HepG2 (cell line): ENCODE results near the gene CDH1. TPM values are rescaled to one million over a fixed set of nuclear protein-coding genes. Genes with fewer than 3 reads are reported as not detected.

Experiments used
- ADNP ChIP-seq: sonication (generic); formaldehyde crosslinking; IDR thresholded peaks from 2 replicates; pipeline ENCODE4 v1.4.0; 2020; ENCODE audit warnings: missing genetic modification reagents
- AKAP8 ChIP-seq: sonication (generic); formaldehyde crosslinking; IDR thresholded peaks from 2 replicates; pipeline ENCODE4 v1.5.1; 2020; ENCODE audit warnings: mild to moderate bottlenecking, missing genetic modification reagents
- BORCS8-MEF2B ChIP-seq: sonication (generic); formaldehyde crosslinking; IDR thresholded peaks from 2 replicates; pipeline ENCODE4 v1.8.0; 2022; ENCODE audit warnings: mild to moderate bottlenecking, missing genetic modification reagents
- CHCHD3 ChIP-seq: sonication (generic); formaldehyde crosslinking; IDR thresholded peaks from 2 replicates; pipeline ENCODE4 v1.8.0; 2022; ENCODE audit warnings: mild to moderate bottlenecking, missing genetic modification reagents, moderate library complexity
- ERF ChIP-seq: IDR thresholded peaks from 2 replicates; pipeline ENCODE4 v1.6.1; 2018; ENCODE audit warnings: missing biosample characterization, missing genetic modification reagents
- GABPB1 ChIP-seq: IDR thresholded peaks from 2 replicates; pipeline ENCODE4 v1.6.1; 2016; ENCODE audit warnings: mild to moderate bottlenecking, missing genetic modification reagents, moderate library complexity, missing compliant biosample characterization
- NFE2L1 ChIP-seq: sonication (generic); formaldehyde crosslinking; IDR thresholded peaks from 2 replicates; pipeline ENCODE4 v1.4.0; 2020; ENCODE audit warnings: missing genetic modification reagents, mild to moderate bottlenecking, borderline replicate concordance
- NFYC ChIP-seq: IDR thresholded peaks from 2 replicates; pipeline ENCODE4 v1.6.1; 2016; ENCODE audit warnings: missing genetic modification reagents, missing compliant biosample characterization
- RORA ChIP-seq: sonication (generic); formaldehyde crosslinking; IDR thresholded peaks from 2 replicates; pipeline ENCODE4 v1.5.0; 2020; ENCODE audit warnings: mild to moderate bottlenecking, missing genetic modification reagents, moderate library complexity
- ZFP90 ChIP-seq: sonication (generic); formaldehyde crosslinking; IDR thresholded peaks from 2 replicates; pipeline ENCODE4 v1.8.0; 2022; ENCODE audit warnings: missing genetic modification reagents, mild to moderate bottlenecking, inconsistent platforms, borderline replicate concordance
- ZNF160 ChIP-seq: sonication (generic); formaldehyde crosslinking; IDR thresholded peaks from 2 replicates; pipeline ENCODE4 v1.8.0; 2022; ENCODE audit warnings: mild to moderate bottlenecking, inconsistent platforms, missing genetic modification reagents
- ZNF205 ChIP-seq: IDR thresholded peaks from 2 replicates; pipeline ENCODE4 v1.6.1; 2018; ENCODE audit warnings: missing biosample characterization, missing genetic modification reagents
- ZNF451 ChIP-seq: sonication (generic); formaldehyde crosslinking; IDR thresholded peaks from 2 replicates; pipeline ENCODE4 v1.5.0; 2020; ENCODE audit warnings: mild to moderate bottlenecking, missing genetic modification reagents
- ZNF543 ChIP-seq: sonication (generic); formaldehyde crosslinking; IDR thresholded peaks from 2 replicates; pipeline ENCODE4 v1.4.0; 2020; ENCODE audit warnings: mild to moderate bottlenecking, missing genetic modification reagents
- polyA plus RNA-seq, 8 experiments: library from polyadenylated mRNA; depleted of rRNA in 3 of 8; stranded (reverse) in 7 of 8; unstranded in 1 of 8; fragments of >200 nt; fragmentation: Illumina TruSeq in 4 of 8; extraction: Trizol in 4 of 8; gene quantifications; 2 replicates each; pipeline versions ENCODE4 v1.2.1 to v1.2.3, GENCODE V29; 2011 to 2016; ENCODE audit warnings: low read depth in 4 of 8, missing spikeins in 1 of 8, mixed read lengths in 1 of 8; ENCODE audit not compliant: insufficient read depth in 1 of 8
- total RNA-seq, 5 experiments: library from RNA; depleted of rRNA; stranded (reverse); fragments of >200 nt; fragmentation: Illumina TruSeq; extraction: Trizol; gene quantifications; 2 replicates each; pipeline ENCODE4 v1.2.3, GENCODE V29; 2016; ENCODE audit warnings: low read depth in 1 of 5
- TF ChIP-seq, protein P1 (sequence below): IDR thresholded peaks from 2 replicates; pipeline ENCODE4 v1.6.1; 2016; ENCODE audit warnings: missing compliant biosample characterization, missing genetic modification reagents, borderline replicate concordance
- TF ChIP-seq, protein P2 (sequence below): sonication (generic); formaldehyde crosslinking; IDR thresholded peaks from 2 replicates; pipeline ENCODE4; 2020; ENCODE audit warnings: missing genetic modification reagents, mild to moderate bottlenecking, borderline replicate concordance
- TF ChIP-seq, protein P3 (sequence below): sonication (generic); formaldehyde crosslinking; IDR thresholded peaks from 2 replicates; pipeline ENCODE4 v1.4.0; 2020; ENCODE audit warnings: mild to moderate bottlenecking, missing genetic modification reagents

The CDH1 gene
- total and polyA plus RNA-seq, 2 of the 13 experiments (the other 11 are each of a cell fraction or from before 2014, with no cell fraction given) = 0.95 to 9.8 TPM

DNA sequence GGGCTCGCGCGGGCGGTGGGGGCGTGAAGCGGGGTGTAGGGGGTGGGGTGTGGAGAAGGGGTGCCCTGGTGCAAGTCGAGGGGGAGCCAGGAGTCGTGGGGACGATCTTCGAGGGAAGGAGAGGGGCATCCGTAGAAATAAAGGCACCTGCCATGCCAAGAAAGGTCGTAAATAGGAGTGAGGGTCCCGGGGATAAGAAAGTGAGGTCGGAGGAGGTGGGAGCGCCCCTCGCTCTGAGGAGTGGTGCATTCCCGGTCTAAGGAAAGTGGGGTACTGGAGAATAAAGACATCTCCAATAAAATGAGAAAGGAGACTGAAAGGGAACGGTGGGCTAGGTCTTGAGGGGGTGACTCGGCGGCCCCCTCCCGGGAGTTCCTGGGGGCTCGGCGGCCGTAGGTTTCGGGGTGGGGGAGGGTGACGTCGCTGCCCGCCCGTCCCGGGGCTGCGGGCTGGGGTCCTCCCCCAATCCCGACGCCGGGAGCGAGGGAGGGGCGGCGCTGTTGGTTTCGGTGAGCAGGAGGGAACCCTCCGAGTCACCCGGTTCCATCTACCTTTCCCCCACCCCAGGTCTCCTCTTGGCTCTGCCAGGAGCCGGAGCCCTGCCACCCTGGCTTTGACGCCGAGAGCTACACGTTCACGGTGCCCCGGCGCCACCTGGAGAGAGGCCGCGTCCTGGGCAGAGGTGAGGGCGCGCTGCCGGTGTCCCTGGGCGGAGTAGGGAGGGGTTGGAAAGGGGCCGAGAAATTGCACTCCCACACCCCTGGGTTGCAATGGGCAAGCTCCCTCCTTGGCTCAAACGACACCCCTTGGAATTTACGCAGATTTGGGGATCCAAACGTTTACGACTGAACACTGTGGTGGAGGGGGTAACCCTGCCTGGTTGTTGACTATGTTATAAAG lies 888 bp downstream of the CDH1 start (continued):
- TF ChIP-seq, protein P1, sequence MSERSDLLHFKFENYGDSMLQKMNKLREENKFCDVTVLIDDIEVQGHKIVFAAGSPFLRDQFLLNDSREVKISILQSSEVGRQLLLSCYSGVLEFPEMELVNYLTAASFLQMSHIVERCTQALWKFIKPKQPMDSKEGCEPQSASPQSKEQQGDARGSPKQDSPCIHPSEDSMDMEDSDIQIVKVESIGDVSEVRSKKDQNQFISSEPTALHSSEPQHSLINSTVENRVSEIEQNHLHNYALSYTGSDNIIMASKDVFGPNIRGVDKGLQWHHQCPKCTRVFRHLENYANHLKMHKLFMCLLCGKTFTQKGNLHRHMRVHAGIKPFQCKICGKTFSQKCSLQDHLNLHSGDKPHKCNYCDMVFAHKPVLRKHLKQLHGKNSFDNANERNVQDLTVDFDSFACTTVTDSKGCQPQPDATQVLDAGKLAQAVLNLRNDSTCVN = peak; percentile 50; the same call in 1 of the 2 replicates
- TF ChIP-seq GABPB1 (CRISPR knock-in tag) = peak; percentile 64; the same call in 1 of the 2 replicates
- TF ChIP-seq NFE2L1 (CRISPR knock-in tag) = no peak
- peak; percentile 45; the same call in 1 of the 2 replicates for TF ChIP-seq ERF
- peak; percentile 63; the same call in 1 of the 2 replicates for TF ChIP-seq ZFP90 (CRISPR knock-in tag)
- peak; percentile 91 for TF ChIP-seq BORCS8-MEF2B (CRISPR knock-in tag)
- TF ChIP-seq ZNF205 (CRISPR knock-in tag) = no peak
- TF ChIP-seq ZNF451 = peak; percentile 84
- TF ChIP-seq RORA (CRISPR knock-in tag) = no peak
- TF ChIP-seq ZNF543 (CRISPR knock-in tag) = 0 out of 2 replicates have a peak, but pooled peaks have one; percentile 15
- TF ChIP-seq, protein P2, sequence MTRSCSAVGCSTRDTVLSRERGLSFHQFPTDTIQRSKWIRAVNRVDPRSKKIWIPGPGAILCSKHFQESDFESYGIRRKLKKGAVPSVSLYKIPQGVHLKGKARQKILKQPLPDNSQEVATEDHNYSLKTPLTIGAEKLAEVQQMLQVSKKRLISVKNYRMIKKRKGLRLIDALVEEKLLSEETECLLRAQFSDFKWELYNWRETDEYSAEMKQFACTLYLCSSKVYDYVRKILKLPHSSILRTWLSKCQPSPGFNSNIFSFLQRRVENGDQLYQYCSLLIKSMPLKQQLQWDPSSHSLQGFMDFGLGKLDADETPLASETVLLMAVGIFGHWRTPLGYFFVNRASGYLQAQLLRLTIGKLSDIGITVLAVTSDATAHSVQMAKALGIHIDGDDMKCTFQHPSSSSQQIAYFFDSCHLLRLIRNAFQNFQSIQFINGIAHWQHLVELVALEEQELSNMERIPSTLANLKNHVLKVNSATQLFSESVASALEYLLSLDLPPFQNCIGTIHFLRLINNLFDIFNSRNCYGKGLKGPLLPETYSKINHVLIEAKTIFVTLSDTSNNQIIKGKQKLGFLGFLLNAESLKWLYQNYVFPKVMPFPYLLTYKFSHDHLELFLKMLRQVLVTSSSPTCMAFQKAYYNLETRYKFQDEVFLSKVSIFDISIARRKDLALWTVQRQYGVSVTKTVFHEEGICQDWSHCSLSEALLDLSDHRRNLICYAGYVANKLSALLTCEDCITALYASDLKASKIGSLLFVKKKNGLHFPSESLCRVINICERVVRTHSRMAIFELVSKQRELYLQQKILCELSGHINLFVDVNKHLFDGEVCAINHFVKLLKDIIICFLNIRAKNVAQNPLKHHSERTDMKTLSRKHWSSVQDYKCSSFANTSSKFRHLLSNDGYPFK = peak; percentile 35; the same call in 1 of the 2 replicates
- TF ChIP-seq, protein P3, sequence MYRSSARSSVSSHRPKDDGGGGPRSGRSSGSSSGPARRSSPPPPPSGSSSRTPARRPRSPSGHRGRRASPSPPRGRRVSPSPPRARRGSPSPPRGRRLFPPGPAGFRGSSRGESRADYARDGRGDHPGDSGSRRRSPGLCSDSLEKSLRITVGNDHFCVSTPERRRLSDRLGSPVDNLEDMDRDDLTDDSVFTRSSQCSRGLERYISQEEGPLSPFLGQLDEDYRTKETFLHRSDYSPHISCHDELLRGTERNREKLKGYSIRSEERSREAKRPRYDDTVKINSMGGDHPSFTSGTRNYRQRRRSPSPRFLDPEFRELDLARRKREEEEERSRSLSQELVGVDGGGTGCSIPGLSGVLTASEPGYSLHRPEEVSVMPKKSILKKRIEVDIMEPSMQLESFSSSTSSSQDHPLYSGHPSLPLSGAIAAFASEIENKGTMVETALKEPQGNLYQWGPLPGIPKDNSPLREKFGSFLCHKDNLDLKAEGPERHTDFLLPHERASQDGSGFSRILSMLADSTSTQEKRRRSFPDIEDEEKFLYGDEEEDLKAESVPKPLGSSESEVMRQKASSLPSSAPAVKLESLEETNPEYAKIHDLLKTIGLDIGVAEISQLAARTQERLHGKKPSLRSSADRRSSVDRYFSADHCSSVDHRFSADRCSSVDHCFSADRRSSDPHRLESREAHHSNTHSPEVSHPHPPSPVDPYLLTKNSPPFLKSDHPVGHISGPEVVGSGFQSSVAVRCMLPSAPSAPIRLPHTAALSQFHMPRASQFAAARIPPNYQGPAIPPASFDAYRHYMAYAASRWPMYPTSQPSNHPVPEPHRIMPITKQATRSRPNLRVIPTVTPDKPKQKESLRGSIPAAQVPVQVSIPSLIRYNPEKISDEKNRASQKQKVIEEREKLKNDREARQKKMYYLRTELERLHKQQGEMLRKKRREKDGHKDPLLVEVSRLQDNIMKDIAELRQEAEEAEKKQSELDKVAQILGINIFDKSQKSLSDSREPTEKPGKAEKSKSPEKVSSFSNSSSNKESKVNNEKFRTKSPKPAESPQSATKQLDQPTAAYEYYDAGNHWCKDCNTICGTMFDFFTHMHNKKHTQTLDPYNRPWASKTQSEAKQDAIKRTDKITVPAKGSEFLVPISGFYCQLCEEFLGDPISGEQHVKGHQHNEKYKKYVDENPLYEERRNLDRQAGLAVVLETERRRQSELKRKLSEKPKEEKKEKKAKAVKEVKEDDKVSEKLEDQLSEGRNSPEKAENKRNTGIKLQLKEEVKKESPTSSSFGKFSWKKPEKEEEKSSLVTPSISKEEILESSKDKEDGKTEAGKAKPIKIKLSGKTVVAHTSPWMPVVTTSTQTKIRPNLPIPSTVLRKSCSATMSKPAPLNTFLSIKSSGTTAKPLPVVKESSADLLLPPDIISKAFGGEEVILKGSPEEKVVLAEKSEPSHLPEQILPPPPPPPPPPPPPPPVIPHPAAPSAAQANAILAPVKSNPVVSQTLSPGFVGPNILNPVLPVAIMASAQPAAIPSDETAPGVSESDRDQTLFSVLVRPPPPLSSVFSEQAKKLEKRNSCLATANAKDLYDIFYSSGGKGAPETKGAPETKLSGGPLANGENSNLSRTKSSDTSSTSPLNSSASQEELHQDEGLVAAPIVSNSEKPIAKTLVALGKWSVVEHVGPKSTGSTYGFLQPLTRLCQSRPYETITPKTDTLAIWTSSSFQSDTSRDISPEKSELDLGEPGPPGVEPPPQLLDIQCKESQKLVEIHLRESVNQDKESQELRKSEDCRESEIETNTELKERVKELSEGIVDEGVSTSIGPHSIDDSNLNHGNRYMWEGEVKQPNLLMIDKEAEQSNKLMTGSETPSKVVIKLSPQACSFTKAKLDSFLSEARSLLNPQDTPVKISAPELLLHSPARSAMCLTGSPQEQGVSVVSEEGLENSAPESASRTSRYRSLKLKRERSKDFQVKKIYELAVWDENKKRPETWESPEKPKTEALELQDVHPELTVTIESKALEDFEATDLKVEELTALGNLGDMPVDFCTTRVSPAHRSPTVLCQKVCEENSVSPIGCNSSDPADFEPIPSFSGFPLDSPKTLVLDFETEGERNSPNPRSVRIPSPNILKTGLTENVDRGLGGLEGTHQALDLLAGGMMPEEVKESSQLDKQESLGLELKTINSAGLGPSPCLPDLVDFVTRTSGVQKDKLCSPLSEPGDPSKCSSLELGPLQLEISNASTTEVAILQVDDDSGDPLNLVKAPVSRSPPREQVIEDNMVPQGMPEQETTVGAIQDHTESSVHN = no peak
- 0 out of 2 replicates have a peak, but pooled peaks have one; percentile 14 for TF ChIP-seq ADNP (CRISPR knock-in tag)
- TF ChIP-seq NFYC (CRISPR knock-in tag) = no peak
- no peak for TF ChIP-seq AKAP8 (CRISPR knock-in tag)
- no peak for TF ChIP-seq CHCHD3 (CRISPR knock-in tag)
- TF ChIP-seq ZNF160 (CRISPR knock-in tag) = no peak
